Brain microvascular endothelial cell (primary cell): ENCODE data around the gene KCTD17.

ENCODE experiments used
- DNase-seq: peaks from one replicate; pipeline ENCODE4 v3.0.0-alpha.2; 2020
- H3K27ac ChIP-seq: fragments of 250-450 bp; sonication (Bioruptor Pico); 2 replicates; pipeline ENCODE4 v1.5.1; 2020; ENCODE audit warnings: mild to moderate bottlenecking, moderate library complexity
- H3K27me3 ChIP-seq: fragments of 250-450 bp; sonication (Bioruptor Pico); replicated peaks from 2 replicates; pipeline ENCODE4 v1.5.1; 2020; ENCODE audit warnings: mild to moderate bottlenecking
- H3K36me3 ChIP-seq: fragments of 250-450 bp; sonication (Bioruptor Pico); replicated peaks from 2 replicates; pipeline ENCODE4 v1.5.1; 2020; ENCODE audit warnings: mild to moderate bottlenecking
- H3K4me3 ChIP-seq: 2 replicates; pipeline ENCODE4 v1.5.1; 2011; ENCODE audit warnings: low read depth, mild to moderate bottlenecking, control low read depth, low read length, moderate library complexity
- in situ Hi-C: cut with HindIII; loops from 2 replicates; pipeline ENCODE4 v1.10.0; 2017; ENCODE audit warnings: low sequenced_read_pairs, low pct_ligation_motif_present
- TF ChIP-seq, protein P1 (sequence below): IDR thresholded peaks from 2 replicates; pipeline ENCODE4 v1.5.1; 2011; ENCODE audit warnings: low read depth, mild to moderate bottlenecking, moderate library complexity, low read length, control low read depth, inconsistent platforms; ENCODE audit errors: missing control alignments

KCTD17 gene

GRCh38 chr22:37065961-37066360, 14.4 kb downstream of the KCTD17 start:
- H3K4me3 ChIP-seq: no peak overlapping the region
- H3K27me3 ChIP-seq: peaks cover 12% of the 10 kb centered on the region
- H3K27ac ChIP-seq: no peak overlapping the region
- TF ChIP-seq, protein P1, sequence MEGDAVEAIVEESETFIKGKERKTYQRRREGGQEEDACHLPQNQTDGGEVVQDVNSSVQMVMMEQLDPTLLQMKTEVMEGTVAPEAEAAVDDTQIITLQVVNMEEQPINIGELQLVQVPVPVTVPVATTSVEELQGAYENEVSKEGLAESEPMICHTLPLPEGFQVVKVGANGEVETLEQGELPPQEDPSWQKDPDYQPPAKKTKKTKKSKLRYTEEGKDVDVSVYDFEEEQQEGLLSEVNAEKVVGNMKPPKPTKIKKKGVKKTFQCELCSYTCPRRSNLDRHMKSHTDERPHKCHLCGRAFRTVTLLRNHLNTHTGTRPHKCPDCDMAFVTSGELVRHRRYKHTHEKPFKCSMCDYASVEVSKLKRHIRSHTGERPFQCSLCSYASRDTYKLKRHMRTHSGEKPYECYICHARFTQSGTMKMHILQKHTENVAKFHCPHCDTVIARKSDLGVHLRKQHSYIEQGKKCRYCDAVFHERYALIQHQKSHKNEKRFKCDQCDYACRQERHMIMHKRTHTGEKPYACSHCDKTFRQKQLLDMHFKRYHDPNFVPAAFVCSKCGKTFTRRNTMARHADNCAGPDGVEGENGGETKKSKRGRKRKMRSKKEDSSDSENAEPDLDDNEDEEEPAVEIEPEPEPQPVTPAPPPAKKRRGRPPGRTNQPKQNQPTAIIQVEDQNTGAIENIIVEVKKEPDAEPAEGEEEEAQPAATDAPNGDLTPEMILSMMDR: no peak
- in situ Hi-C loops: no loop called here
- H3K36me3 ChIP-seq: no peaks in the 10 kb centered on the region
- no peak for DNase-seq

DNA sequence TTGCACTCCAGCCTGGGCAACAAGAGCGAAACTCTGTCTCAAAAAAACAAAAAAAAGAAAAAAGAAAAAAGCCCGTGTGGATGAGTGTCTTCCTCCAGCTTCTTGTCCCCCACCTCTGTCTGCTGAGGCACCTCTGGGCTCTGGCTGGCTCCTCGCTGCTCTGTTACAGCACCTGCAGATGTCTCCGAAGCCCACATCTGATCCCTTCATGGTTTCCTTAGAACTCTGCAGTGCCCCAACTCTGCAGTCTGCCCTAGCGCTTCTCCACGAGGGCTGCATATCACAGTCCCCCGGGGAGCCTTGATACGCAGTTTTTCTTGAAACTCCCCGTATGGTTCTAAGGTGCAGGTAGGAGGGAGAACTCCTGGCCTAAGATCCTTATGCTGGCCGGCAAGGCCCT, 15.9 kb downstream of the KCTD17 start:
- DNase-seq: no peak
- H3K27me3 ChIP-seq: peaks cover 12% of the 10 kb centered on the region
- H3K27ac ChIP-seq: no peak overlapping the region
- TF ChIP-seq, protein P1: no peak
- H3K36me3 ChIP-seq: no peaks in the 10 kb centered on the region
- H3K4me3 ChIP-seq: no peak overlapping the region
- in situ Hi-C loops: no loop called here

DNA sequence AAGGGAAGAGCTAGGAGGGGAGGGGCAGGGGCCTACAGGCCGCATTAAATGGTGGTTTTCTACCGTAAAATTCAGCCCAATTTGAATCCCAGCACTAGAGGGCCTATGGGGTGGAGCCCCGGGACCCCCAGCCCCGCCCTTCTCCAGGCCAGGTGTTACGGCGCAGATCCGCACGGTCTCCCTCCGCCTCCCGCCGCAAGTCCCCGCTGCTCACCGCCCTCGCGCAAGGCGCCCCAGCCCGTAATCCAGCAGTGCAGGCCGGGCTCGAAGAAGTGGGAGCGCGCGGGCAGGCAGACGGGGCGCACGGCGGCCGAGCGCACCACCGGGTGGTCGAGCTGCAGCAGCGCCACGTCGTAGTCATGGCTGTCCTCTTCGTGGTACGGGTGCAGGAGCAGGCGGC, 17.3 kb downstream of the KCTD17 start:
- H3K4me3 ChIP-seq: no peak overlapping the region
- TF ChIP-seq, protein P1: no peak
- peaks cover 12% of the 10 kb centered on the region for H3K27me3 ChIP-seq
- no peak for DNase-seq
- no peak overlapping the region for H3K27ac ChIP-seq
- H3K36me3 ChIP-seq: no peaks in the 10 kb centered on the region
- in situ Hi-C loops: no loop called here

- Histone ChIP-seq H3K27me3 (peaks cover 12% of the 10 kb centered on the region), H3K36me3 (no peaks in the 10 kb centered on the region), H3K27ac (no peak overlapping the region), H3K4me3 (no peak overlapping the region)
- DNase-seq: no peak
- in situ Hi-C loops: no loop called here
- TF ChIP-seq, protein P1: no peak
Measured at GRCh38 chr22:37069319-37069718, 17.8 kb downstream of the KCTD17 start.

DNA sequence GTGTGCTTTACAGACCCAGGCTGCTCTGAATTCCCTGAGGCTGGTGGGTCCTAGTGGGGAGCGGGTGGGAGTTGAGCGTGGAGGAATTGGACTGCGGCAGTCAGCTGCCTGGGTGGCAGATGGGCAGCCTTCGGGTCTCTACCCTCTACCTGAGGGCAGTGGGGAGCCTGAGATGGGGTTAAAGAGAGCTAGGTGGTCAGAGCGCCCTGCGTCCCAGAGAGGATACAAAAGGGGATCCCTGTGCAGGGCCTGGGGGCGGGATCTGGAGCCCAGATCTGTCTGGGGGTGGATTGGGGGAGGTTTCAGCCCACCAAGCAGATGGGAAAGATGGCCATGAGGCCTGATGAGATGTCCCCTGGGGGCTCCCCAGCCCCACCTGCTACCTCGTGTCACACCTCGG, 18.2 kb downstream of the KCTD17 start:
- Histone ChIP-seq H3K27me3 (peaks cover 14% of the 10 kb centered on the region), H3K36me3 (no peaks in the 10 kb centered on the region), H3K4me3 (no peak overlapping the region), H3K27ac (no peak overlapping the region)
- no peak for DNase-seq
- TF ChIP-seq, protein P1: no peak
- in situ Hi-C loops: no loop called here

- Histone ChIP-seq H3K27me3 (peaks cover 16% of the 10 kb centered on the region), H3K4me3 (no peak overlapping the region), H3K27ac (no peak overlapping the region), H3K36me3 (no peaks in the 10 kb centered on the region)
- TF ChIP-seq, protein P1: no peak
- no peak for DNase-seq
- in situ Hi-C loops: no loop called here
Measured at GRCh38 chr22:37070334-37070733, 18.8 kb downstream of the KCTD17 start.
